Measurements from ENCODE around the gene HEG1. TPM values are rescaled to one million over a fixed set of nuclear protein-coding genes. Genes with fewer than 3 reads are reported as not detected.

Gene HEG1
- total RNA-seq, 2 donors from 2014 or later: 202 to 210 TPM

DNA sequence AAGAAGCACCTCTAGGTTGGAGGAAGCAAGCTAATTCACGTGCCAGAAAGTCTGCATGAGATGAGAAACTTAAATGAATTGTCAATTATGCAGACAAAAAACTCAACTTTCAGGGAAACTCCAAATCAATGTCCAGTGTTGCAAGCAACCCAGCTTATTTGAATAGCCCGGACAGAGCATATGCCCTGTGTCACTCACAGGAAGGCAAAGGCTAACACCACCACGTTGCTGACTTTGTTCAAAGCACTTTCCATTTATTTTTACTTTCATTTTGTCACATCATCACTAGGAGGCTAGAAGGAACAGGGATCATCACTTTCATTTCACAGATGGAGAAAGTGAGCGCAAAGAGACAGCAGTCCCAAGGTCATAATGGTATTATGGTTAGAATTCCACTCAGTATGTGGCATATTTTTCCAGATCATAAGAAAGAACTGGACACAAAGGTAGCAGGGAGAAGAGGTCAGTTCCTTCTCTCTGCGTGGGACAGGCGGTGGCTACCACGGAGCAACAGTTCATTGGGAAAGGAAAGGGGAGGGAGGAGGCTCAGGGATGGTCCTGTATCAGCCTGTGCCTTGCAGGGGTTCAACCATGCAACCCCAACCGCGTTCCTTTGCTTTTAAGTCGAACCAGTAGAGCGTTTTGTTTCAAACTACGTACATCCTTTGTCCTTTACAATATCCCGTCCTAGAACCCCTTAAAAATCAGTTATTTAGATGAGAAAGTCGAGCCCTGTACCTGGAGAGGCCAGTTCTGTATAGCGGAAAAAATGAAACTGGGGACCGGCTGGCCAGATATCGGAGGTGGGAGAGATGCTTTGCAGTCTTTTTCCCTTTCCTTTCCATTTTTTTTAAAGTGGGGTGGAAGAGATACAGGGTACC is 1.1 kb downstream of the HEG1 start:
- Histone ChIP-seq H3K27me3 (no peaks in the 10 kb centered on the region), H3K36me3 (no peaks in the 10 kb centered on the region), H3K4me1 (peaks cover 0 to 82% of the 10 kb centered on the region in 2 donors), H3K9me3 (no peaks in the 10 kb centered on the region), H3K27ac (peak overlapping the region; percentile 93 to 95), H3K4me3 (peak overlapping the region; percentile 84 to 87)
- TF ChIP-seq, protein P1, sequence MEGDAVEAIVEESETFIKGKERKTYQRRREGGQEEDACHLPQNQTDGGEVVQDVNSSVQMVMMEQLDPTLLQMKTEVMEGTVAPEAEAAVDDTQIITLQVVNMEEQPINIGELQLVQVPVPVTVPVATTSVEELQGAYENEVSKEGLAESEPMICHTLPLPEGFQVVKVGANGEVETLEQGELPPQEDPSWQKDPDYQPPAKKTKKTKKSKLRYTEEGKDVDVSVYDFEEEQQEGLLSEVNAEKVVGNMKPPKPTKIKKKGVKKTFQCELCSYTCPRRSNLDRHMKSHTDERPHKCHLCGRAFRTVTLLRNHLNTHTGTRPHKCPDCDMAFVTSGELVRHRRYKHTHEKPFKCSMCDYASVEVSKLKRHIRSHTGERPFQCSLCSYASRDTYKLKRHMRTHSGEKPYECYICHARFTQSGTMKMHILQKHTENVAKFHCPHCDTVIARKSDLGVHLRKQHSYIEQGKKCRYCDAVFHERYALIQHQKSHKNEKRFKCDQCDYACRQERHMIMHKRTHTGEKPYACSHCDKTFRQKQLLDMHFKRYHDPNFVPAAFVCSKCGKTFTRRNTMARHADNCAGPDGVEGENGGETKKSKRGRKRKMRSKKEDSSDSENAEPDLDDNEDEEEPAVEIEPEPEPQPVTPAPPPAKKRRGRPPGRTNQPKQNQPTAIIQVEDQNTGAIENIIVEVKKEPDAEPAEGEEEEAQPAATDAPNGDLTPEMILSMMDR (IDR thresholded peaks at IDR 0.05): peak in 1 of 2 donors; percentile 24
- no peak for DNase-seq (ENCODE audit: low spot score)

DNA sequence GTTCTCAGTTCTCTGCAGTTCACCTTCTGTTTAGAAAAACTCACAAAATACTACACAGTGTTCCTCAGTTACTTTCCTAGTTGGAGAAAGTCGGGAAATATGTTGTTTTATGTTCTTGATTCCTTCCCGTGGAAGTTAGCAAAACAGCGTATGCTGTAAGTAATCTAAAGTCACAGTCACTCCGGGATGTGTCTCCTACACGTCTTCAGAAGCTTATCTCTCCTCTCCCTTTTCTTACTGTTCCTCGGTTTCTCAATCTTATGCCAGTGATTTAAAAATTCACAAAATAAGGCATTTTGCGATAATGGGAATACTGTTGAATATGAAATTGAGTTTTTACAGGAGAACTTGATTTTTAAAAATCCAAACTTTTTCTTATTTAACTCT is 1.7 kb downstream of the HEG1 start:
- no peak for DNase-seq (ENCODE audit: low spot score)
- H3K4me1 ChIP-seq: peaks cover 0 to 82% of the 10 kb centered on the region in 2 donors

DNA sequence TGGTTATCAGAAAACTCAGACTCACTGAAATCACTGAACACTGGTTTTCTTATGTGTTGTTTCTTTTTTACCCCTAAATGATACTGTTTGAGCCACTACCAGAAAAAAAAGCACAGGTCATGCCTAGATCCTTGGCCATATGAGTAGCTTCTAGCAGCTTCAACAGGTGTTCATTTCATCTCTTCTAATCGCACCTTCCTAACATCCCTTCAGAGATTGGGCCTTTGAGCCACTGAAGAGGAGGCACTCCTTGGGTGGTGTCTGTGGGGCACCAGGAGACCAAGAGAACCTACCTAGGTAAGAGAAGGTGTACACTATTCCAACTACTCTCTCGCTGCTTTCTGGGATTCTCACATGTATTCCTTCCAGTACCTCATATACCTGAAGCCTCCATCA is 2.5 kb downstream of the HEG1 start:
- TF ChIP-seq, protein P1 (IDR thresholded peaks at IDR 0.05): no peak
- peaks cover 0 to 82% of the 10 kb centered on the region in 2 donors for H3K4me1 ChIP-seq
- peak overlapping the region; percentile 84 to 87 for H3K4me3 ChIP-seq
- H3K9me3 ChIP-seq: no peaks in the 10 kb centered on the region
- H3K27ac ChIP-seq: peak overlapping the region; percentile 93 to 95
- no peaks in the 10 kb centered on the region for H3K36me3 ChIP-seq
- no peaks in the 10 kb centered on the region for H3K27me3 ChIP-seq
- no peak for DNase-seq (ENCODE audit: low spot score)

More for the DNA sequence above, 1.7 kb downstream of the HEG1 start:
- Histone ChIP-seq H3K27me3 (no peaks in the 10 kb centered on the region), H3K9me3 (no peaks in the 10 kb centered on the region), H3K4me3 (peak overlapping the region; percentile 84 to 87), H3K36me3 (no peaks in the 10 kb centered on the region), H3K27ac (peak overlapping the region; percentile 93 to 95)
- TF ChIP-seq, protein P1 (IDR thresholded peaks at IDR 0.05): no peak

DNA sequence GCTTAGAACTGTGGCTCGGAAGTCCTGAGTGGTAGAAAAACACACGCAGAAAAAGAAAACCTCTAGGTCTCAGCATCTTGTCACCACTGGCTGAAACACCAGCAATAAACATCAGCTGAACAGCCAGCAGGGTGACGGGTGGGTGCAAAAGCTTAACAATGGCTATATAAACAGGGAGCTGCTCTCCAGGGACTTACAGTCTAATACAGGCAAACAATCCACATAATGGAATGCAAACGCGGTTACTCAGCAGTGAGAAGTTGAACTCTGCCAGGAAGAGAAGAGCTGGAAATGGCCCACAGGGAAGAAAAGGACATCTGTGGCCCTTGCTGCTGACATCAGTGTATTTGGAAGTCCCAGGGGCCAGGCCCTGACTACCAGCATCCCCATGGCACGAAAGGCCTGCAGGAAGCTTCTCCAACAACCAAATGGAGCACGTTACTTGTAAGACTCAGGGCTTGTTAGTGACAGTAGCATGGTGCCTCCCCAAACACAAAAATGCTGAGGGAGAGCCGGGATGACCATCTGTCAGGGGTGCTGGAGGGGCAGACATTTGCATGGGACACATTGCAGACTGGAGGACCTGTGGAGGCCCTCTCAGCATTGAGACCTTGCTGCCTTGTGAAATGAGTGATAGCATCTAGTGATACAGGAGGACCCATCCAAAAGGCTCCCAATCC is 3.0 kb downstream of the HEG1 start:
- TF ChIP-seq, protein P1 (IDR thresholded peaks at IDR 0.05): no peak
- no peaks in the 10 kb centered on the region for H3K36me3 ChIP-seq
- H3K27ac ChIP-seq: peak overlapping the region; percentile 93 to 95
- H3K4me3 ChIP-seq: peak overlapping the region; percentile 19 to 87
- H3K9me3 ChIP-seq: no peaks in the 10 kb centered on the region
- no peak for DNase-seq (ENCODE audit: low spot score)
- H3K27me3 ChIP-seq: no peaks in the 10 kb centered on the region
- H3K4me1 ChIP-seq: peaks cover 0 to 82% of the 10 kb centered on the region in 2 donors

DNA sequence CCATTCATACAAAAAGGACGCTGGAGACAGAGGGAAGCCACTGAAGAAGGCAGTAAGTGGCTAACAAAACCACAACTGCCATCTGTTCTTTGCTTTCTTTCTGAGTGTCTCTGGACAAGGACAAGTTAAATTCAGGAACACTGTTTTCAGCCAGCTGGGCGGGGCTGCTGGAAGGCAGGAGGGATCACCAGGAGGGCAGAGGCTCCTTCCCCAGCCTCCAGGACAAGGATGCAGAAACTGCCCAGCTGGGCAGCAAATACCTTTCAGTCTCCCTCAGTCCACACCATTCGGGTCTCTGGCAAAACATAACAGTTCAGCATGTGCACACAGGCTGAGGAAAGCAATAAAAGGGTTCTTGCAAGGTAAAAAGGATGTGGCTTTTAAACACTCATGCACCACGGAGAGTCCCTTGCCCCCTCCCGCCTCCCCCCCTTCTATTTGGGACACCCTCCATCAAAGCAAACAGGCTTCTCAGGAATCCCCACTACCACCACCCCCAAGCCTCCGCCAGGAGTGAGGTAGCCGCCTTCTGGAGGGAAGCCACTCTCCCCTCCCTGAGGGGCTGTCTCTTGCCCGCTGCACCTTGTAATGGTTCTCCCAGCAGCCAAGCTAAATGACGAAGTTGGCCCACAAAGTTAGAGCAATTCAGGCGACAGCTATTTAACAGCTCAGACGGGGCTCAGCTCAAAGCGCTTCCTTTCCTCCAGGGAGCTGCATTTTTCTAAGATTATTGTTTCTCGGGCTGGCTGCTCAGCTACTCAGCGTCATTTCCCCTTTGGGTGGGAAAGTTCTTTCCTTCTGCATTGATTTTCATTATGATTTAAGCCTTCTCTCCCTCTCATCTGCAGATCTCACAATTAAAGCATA is 3.8 kb downstream of the HEG1 start:
- H3K4me1 ChIP-seq: peaks cover 0 to 82% of the 10 kb centered on the region in 2 donors
- peak overlapping the region; percentile 19 to 87 for H3K4me3 ChIP-seq
- H3K36me3 ChIP-seq: peaks cover 5% of the 10 kb centered on the region
- TF ChIP-seq, protein P1 (IDR thresholded peaks at IDR 0.05): no peak
- no peaks in the 10 kb centered on the region for H3K27me3 ChIP-seq
- H3K27ac ChIP-seq: peak overlapping the region; percentile 93 to 95
- peak; percentile 87 for DNase-seq (ENCODE audit: low spot score)
- no peaks in the 10 kb centered on the region for H3K9me3 ChIP-seq

All from right atrium auricular region (tissue), 2 donors.